Measurements from ENCODE around the gene IZUMO1R.

DNA sequence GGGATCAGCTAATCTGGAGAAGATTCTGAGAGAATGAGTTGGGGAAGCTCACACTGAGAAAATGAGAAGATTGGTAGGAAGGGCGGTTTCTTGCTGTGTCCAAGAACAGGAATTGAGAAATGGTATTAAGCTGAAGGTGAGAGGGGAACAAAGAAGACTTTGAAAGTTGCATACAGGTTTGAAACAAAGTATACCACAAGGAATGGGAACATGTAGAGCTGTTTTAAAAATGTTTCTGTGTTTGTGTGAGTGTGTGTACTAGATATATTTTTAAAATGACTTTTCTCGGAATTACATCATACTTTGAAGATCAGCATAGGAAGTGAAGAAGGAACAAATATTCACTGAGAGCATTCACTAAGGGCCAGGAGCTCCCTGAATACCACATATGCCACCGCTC lies 24.4 kb upstream of the IZUMO1R start:
- no peak for TF ChIP-seq POLR2A (IDR thresholded peaks at IDR 0.05)
- TF ChIP-seq, protein P1, sequence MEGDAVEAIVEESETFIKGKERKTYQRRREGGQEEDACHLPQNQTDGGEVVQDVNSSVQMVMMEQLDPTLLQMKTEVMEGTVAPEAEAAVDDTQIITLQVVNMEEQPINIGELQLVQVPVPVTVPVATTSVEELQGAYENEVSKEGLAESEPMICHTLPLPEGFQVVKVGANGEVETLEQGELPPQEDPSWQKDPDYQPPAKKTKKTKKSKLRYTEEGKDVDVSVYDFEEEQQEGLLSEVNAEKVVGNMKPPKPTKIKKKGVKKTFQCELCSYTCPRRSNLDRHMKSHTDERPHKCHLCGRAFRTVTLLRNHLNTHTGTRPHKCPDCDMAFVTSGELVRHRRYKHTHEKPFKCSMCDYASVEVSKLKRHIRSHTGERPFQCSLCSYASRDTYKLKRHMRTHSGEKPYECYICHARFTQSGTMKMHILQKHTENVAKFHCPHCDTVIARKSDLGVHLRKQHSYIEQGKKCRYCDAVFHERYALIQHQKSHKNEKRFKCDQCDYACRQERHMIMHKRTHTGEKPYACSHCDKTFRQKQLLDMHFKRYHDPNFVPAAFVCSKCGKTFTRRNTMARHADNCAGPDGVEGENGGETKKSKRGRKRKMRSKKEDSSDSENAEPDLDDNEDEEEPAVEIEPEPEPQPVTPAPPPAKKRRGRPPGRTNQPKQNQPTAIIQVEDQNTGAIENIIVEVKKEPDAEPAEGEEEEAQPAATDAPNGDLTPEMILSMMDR (IDR thresholded peaks at IDR 0.05 in 4 of 5, conservative IDR thresholded peaks at IDR 0.05 in 1 of 5), result no peak
